Activated CD4-positive, alpha-beta T cell treated with anti-CD3 and anti-CD28 coated beads, Interleukin-2, amount 10 ng/mL, durations not matched to agents 7 days and 5 days (primary cell): ENCODE results near the gene CRACR2A. TPM values are rescaled to one million over a fixed set of nuclear protein-coding genes. Genes with fewer than 3 reads are reported as not detected.

Source experiments
- CTCF ChIA-PET: fragments of 350-600 bp; sonication (Branson Sonifier 250); formaldehyde crosslinking; loops from one replicate; lab custom pipeline; 2021; ENCODE audit warnings: antibody characterized with exemption; lab: Charles Lee
- POLR2A ChIA-PET: fragments of 350-600 bp; sonication (Branson Sonifier 250); formaldehyde crosslinking; loops from one replicate; lab custom pipeline; 2021; ENCODE audit warnings: antibody characterized with exemption; lab: Charles Lee
- DNase-seq: peaks from one replicate; pipeline ENCODE4 v3.0.0-alpha.2; 2020
- H3K27ac Mint-ChIP-seq: one replicate; pipeline ENCODE4 v1.8.0; 2021; ENCODE audit warnings: mild to moderate bottlenecking, moderate library complexity, mixed read lengths
- H3K27me3 Mint-ChIP-seq: one replicate; pipeline ENCODE4 v1.8.0; 2021; ENCODE audit warnings: mixed read lengths
- H3K36me3 Mint-ChIP-seq: one replicate; pipeline ENCODE4 v1.8.0; 2021; ENCODE audit warnings: low read depth, mixed read lengths
- H3K4me1 Mint-ChIP-seq: one replicate; pipeline ENCODE4 v1.8.0; 2021; ENCODE audit warnings: mixed read lengths
- H3K4me3 Mint-ChIP-seq: one replicate; pipeline ENCODE4 v1.8.0; 2021; ENCODE audit warnings: mild to moderate bottlenecking, moderate library complexity, mixed read lengths
- H3K9me3 Mint-ChIP-seq: one replicate; pipeline ENCODE4 v1.8.0; 2021; ENCODE audit warnings: mixed read lengths
- total RNA-seq, 2 experiments: library from RNA; stranded (reverse); gene quantifications; one replicate each; pipeline ENCODE4 v1.2.3, GENCODE V29; 2021

Gene CRACR2A
- total RNA-seq, 2 experiments from 2014 or later = 33.3 to 39.5 TPM

DNA sequence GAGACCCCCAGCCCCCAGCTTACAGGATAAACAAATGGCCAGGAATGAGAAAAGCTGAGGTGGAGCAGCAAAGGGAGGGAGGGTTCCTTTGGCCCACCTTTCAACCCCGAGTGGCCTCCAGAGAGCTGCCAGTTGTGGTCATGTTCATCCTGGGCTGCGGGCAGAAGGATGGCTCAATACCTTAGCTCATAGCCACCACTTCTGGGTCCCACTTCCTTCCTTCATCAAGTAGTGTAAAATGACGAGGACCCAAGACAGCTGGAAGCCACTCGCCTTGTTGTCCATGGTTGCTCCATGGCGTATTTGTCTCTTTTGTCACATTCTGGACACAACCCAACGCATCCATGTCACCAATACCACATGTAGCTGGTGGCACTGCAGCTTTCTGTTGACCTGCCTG lies 24.2 kb downstream of the CRACR2A start:
- Mint-ChIP-seq H3K36me3 (peaks cover 66% of the 10 kb centered on the region), H3K9me3 (peaks cover 17% of the 10 kb centered on the region), H3K27ac (peak overlapping the region; percentile 92), H3K4me1 (peaks cover 40% of the 10 kb centered on the region), H3K27me3 (no peaks in the 10 kb centered on the region), H3K4me3 (peak overlapping the region; percentile 53)
- CTCF ChIA-PET = interaction anchor here (0.6 to 1.4 kb wide), 4 partner anchors 15 to 792 kb away, joined by 3 to 6 read pairs (median 4); no protein-coding TSS in a partner anchor
- peak; percentile 51 for DNase-seq
- POLR2A ChIA-PET = interaction anchor here (1.1 kb wide), 1 partner anchor 24 kb away, joined by 3 read pairs; the partner anchor contains the start of gene CRACR2A

GRCh38 chr12:3727877-3728632 lies 24.9 kb downstream of the CRACR2A start:
- CTCF ChIA-PET = interaction anchor here (0.5 to 1.4 kb wide), 4 partner anchors 16 to 791 kb away, joined by 3 to 6 read pairs (median 4); no protein-coding TSS in a partner anchor
- peaks cover 69% of the 10 kb centered on the region for H3K36me3 Mint-ChIP-seq
- POLR2A ChIA-PET = interaction anchor here (1.1 kb wide), 1 partner anchor 25 kb away, joined by 3 read pairs; the partner anchor contains the start of gene CRACR2A

DNA sequence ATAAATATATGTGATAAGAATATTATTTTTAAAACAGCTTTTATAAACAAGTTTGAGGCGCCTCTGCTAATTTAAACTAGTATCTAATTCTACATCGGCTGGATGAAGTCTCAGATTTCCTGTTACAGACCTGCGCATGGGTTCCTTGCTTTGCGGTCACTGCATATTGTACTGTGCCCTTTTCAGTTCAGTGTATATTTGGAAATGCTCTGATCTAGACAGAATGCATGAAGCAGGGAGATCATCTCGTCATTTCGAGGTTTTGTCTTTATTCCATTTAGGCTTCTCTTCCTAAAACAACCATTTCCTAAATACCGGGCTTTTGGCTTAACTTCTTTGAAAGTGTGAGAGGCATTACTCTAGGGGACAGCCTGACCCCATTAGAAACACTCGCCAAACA lies 25.6 kb downstream of the CRACR2A start:
- Mint-ChIP-seq H3K4me3 (no peak overlapping the region), H3K9me3 (peaks cover 26% of the 10 kb centered on the region), H3K27ac (peak overlapping the region; percentile 67), H3K4me1 (peaks cover 40% of the 10 kb centered on the region), H3K27me3 (no peaks in the 10 kb centered on the region), H3K36me3 (peaks cover 76% of the 10 kb centered on the region)
- CTCF ChIA-PET = no interaction called here
- POLR2A ChIA-PET = no interaction called here
- DNase-seq = no peak

More at GRCh38 chr12:3727877-3728632, 24.9 kb downstream of the CRACR2A start:
- Mint-ChIP-seq H3K9me3 (peaks cover 19% of the 10 kb centered on the region), H3K27ac (peak overlapping the region; percentile 92), H3K27me3 (no peaks in the 10 kb centered on the region), H3K4me3 (peak overlapping the region; percentile 53), H3K4me1 (peaks cover 40% of the 10 kb centered on the region)
- peak; percentile 66 for DNase-seq

GRCh38 chr12:3726456-3726855 lies 26.5 kb downstream of the CRACR2A start:
- ChIA-PET POLR2A (no interaction called here), CTCF (no interaction called here)
- peaks cover 79% of the 10 kb centered on the region for H3K36me3 Mint-ChIP-seq
- no peak for DNase-seq
- peaks cover 34% of the 10 kb centered on the region for H3K9me3 Mint-ChIP-seq
- no peak overlapping the region for H3K4me3 Mint-ChIP-seq
- peak overlapping the region; percentile 38 for H3K27ac Mint-ChIP-seq
- peaks cover 40% of the 10 kb centered on the region for H3K4me1 Mint-ChIP-seq
- H3K27me3 Mint-ChIP-seq = no peaks in the 10 kb centered on the region

DNA sequence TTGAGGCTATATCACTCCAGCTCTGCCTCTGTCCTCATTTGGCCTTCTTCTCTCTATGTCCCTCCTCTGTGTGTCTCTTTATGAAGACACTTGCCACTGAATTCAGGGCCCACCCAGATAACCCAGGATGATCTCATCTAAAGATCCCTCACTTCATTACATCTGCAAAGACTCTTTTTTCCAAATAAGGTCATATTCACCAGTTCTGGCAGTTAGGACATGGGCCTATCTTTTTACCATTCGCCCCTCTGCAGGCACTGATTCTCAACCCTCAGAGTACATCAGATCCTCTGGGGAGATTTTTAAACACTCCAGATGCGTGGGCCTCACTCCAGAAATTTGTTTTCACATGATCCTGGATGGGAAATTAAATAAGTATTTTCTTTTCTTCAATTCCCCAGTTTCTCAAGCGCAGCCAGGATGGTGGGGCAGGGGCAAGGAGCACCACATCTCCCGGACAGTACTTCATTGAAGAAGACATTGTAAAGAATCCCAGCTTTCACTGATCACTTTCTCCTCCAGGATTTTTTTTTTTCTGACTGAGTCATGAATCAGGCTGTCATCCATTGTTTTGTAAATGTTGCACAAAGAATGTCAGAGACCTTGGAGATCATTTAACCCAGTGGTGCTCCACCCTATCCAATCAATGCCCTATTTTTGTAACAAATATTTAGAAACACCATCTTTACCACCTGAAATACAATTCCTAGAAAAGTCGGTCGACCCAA lies 27.4 kb downstream of the CRACR2A start:
- H3K9me3 Mint-ChIP-seq = peaks cover 39% of the 10 kb centered on the region
- POLR2A ChIA-PET = no interaction called here
- DNase-seq = no peak
- no peak overlapping the region for H3K27ac Mint-ChIP-seq
- no peaks in the 10 kb centered on the region for H3K27me3 Mint-ChIP-seq
- CTCF ChIA-PET = no interaction called here
- peaks cover 38% of the 10 kb centered on the region for H3K4me1 Mint-ChIP-seq
- H3K4me3 Mint-ChIP-seq = no peak overlapping the region
- peaks cover 81% of the 10 kb centered on the region for H3K36me3 Mint-ChIP-seq

GRCh38 chr12:3723916-3724805 lies 28.7 kb downstream of the CRACR2A start:
- Mint-ChIP-seq H3K9me3 (peaks cover 41% of the 10 kb centered on the region), H3K27me3 (no peaks in the 10 kb centered on the region), H3K4me1 (peaks cover 25% of the 10 kb centered on the region), H3K4me3 (no peak overlapping the region), H3K36me3 (peaks cover 75% of the 10 kb centered on the region), H3K27ac (no peak overlapping the region)
- ChIA-PET POLR2A (no interaction called here), CTCF (no interaction called here)
- DNase-seq = no peak

GRCh38 chr12:3722368-3722767 lies 30.5 kb downstream of the CRACR2A start:
- peaks cover 76% of the 10 kb centered on the region for H3K36me3 Mint-ChIP-seq
- CTCF ChIA-PET = no interaction called here
- H3K4me3 Mint-ChIP-seq = no peak overlapping the region
- H3K4me1 Mint-ChIP-seq = peaks cover 9% of the 10 kb centered on the region
- DNase-seq = no peak
- H3K27ac Mint-ChIP-seq = no peak overlapping the region
- H3K27me3 Mint-ChIP-seq = no peaks in the 10 kb centered on the region
- POLR2A ChIA-PET = no interaction called here
- H3K9me3 Mint-ChIP-seq = peaks cover 44% of the 10 kb centered on the region

GRCh38 chr12:3720772-3721171 lies 32.1 kb downstream of the CRACR2A start:
- Mint-ChIP-seq H3K9me3 (peaks cover 40% of the 10 kb centered on the region), H3K4me1 (no peaks in the 10 kb centered on the region), H3K36me3 (peaks cover 75% of the 10 kb centered on the region), H3K27me3 (no peaks in the 10 kb centered on the region), H3K27ac (no peak overlapping the region), H3K4me3 (no peak overlapping the region)
- no peak for DNase-seq
- ChIA-PET POLR2A (no interaction called here), CTCF (interaction anchor here (0.8 kb wide), 1 partner anchor 54 kb away, joined by 3 read pairs; no protein-coding TSS in a partner anchor)

DNA sequence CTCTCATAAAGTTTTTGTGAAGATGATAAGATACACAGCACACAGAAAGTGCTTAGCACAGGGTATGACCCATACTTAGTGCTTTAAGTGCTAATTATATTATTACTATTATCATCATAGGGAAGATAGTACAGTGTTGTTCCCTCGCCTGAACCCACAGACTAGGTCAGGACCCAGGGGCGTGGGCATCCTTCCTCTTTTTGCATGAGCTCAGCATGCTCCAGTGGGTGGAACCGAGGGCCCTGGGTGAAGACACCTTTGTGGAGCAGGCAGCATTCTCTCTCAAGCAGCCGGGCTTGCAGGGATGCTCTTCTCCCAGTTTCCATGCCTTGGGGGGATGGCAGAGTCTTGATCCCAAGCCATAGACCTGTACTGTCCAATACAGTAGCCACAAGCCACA lies 34.8 kb downstream of the CRACR2A start:
- Mint-ChIP-seq H3K4me1 (peaks cover 5% of the 10 kb centered on the region), H3K27me3 (no peaks in the 10 kb centered on the region), H3K36me3 (peaks cover 51% of the 10 kb centered on the region), H3K4me3 (no peak overlapping the region), H3K9me3 (peaks cover 25% of the 10 kb centered on the region), H3K27ac (no peak overlapping the region)
- POLR2A ChIA-PET = no interaction called here
- CTCF ChIA-PET = no interaction called here
- DNase-seq = no peak

- DNase-seq = no peak
- Mint-ChIP-seq H3K4me3 (no peak overlapping the region), H3K9me3 (peaks cover 18% of the 10 kb centered on the region), H3K36me3 (peaks cover 49% of the 10 kb centered on the region), H3K27ac (no peak overlapping the region), H3K27me3 (no peaks in the 10 kb centered on the region), H3K4me1 (peaks cover 5% of the 10 kb centered on the region)
- POLR2A ChIA-PET = no interaction called here
- CTCF ChIA-PET = no interaction called here
Observed at GRCh38 chr12:3717283-3717898, 35.5 kb downstream of the CRACR2A start.

- Mint-ChIP-seq H3K27me3 (no peaks in the 10 kb centered on the region), H3K27ac (no peak overlapping the region), H3K4me1 (peaks cover 5% of the 10 kb centered on the region), H3K4me3 (no peak overlapping the region), H3K36me3 (peaks cover 47% of the 10 kb centered on the region), H3K9me3 (peaks cover 9% of the 10 kb centered on the region)
- DNase-seq = no peak
- CTCF ChIA-PET = no interaction called here
- POLR2A ChIA-PET = no interaction called here
Observed at GRCh38 chr12:3715999-3716398, 36.9 kb downstream of the CRACR2A start.

- H3K27ac Mint-ChIP-seq = no peak overlapping the region
- peaks cover 5% of the 10 kb centered on the region for H3K4me1 Mint-ChIP-seq
- H3K27me3 Mint-ChIP-seq = no peaks in the 10 kb centered on the region
- POLR2A ChIA-PET = no interaction called here
- CTCF ChIA-PET = interaction anchor here (1.4 kb wide), 1 partner anchor 9 kb away, joined by 4 read pairs; no protein-coding TSS in a partner anchor
- no peak overlapping the region for H3K4me3 Mint-ChIP-seq
- peaks cover 45% of the 10 kb centered on the region for H3K36me3 Mint-ChIP-seq
- no peak for DNase-seq
- peaks cover 3% of the 10 kb centered on the region for H3K9me3 Mint-ChIP-seq
Observed at GRCh38 chr12:3713947-3714346, 39.0 kb downstream of the CRACR2A start.
